ENCODE measurements around the gene GOLGA6C.
"Not testable (repeated sequence)": the region's sequence is repeated elsewhere in the genome, so short reads cannot be mapped to it uniquely, and the experiment has no call there.

- TF ChIP-seq CTCF (IDR thresholded peaks at IDR 0.05 in 8 of 11, conservative IDR thresholded peaks at IDR 0.05 in 3 of 11); POLR2AphosphoS5 (IDR thresholded peaks at IDR 0.05); POLR2A (IDR thresholded peaks at IDR 0.05): not testable (repeated sequence)
Observed at GRCh38 chr15:75248991-75249390, 9.1 kb upstream of the GOLGA6C start.

Measured in spleen (tissue), 7 donors.